Neural progenitor cell (in vitro differentiated cells): ENCODE results near the gene PC.

Source experiments
- EZH2 ChIP-seq: fragments of 200-600 bp; sonication (generic); IDR thresholded peaks from 2 replicates; pipeline ENCODE4 v1.6.1; 2017; ENCODE audit warnings: antibody characterized with exemption, mild to moderate bottlenecking, moderate library complexity
- TF ChIP-seq, protein P1 (sequence below): fragments of 200-600 bp; sonication (generic); IDR thresholded peaks from 2 replicates; pipeline ENCODE4 v1.5.1; 2017; ENCODE audit warnings: antibody characterized with exemption, mild to moderate bottlenecking

DNA sequence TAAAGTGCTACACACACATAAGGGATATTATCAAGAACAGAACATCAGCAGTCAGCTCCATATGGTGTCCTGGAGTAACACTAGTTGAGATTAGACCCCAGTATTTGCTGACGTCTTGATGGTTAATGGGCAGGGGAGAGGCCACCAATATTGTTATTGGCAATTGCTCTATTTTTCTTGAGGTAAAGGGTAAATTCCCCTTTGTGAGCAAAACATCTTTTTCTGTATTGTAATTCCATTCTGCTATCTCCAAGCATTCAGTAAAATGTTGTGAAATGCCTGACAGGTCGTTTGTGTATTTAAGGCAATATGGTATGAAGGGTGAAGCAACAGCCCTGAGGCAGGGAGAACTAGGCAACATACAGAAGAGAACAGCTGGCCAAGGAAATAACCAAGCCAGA lies 21.9 kb downstream of the PC start:
- TF ChIP-seq, protein P1, sequence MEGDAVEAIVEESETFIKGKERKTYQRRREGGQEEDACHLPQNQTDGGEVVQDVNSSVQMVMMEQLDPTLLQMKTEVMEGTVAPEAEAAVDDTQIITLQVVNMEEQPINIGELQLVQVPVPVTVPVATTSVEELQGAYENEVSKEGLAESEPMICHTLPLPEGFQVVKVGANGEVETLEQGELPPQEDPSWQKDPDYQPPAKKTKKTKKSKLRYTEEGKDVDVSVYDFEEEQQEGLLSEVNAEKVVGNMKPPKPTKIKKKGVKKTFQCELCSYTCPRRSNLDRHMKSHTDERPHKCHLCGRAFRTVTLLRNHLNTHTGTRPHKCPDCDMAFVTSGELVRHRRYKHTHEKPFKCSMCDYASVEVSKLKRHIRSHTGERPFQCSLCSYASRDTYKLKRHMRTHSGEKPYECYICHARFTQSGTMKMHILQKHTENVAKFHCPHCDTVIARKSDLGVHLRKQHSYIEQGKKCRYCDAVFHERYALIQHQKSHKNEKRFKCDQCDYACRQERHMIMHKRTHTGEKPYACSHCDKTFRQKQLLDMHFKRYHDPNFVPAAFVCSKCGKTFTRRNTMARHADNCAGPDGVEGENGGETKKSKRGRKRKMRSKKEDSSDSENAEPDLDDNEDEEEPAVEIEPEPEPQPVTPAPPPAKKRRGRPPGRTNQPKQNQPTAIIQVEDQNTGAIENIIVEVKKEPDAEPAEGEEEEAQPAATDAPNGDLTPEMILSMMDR: no peak
- TF ChIP-seq EZH2: no peak
